ENCODE results near the gene APOBEC3A.

The APOBEC3A gene

GRCh38 chr22:38935023-38935422, 22.4 kb upstream of the APOBEC3A start:
- no peak for ATAC-seq
- TF ChIP-seq TCF4 (CRISPR knock-in tag; IDR thresholded peaks at IDR 0.05; ENCODE audit: borderline replicate concordance) = no peak
- TF ChIP-seq ZC3H10 (CRISPR knock-in tag; IDR thresholded peaks at IDR 0.05) = no peak
- no peak for TF ChIP-seq CSRNP3 (CRISPR knock-in tag; IDR thresholded peaks at IDR 0.05)

GRCh38 chr22:38935616-38936015, 21.8 kb upstream of the APOBEC3A start:
- TF ChIP-seq CREB5 (CRISPR knock-in tag; IDR thresholded peaks at IDR 0.05; ENCODE audit: low read depth) = no peak
- TF ChIP-seq ARNTL (CRISPR knock-in tag; IDR thresholded peaks at IDR 0.05; ENCODE audit: borderline replicate concordance, low read depth) = no peak
- TF ChIP-seq SNAI2 (CRISPR knock-in tag; IDR thresholded peaks at IDR 0.05) = no peak
- no peak for TF ChIP-seq PPARA (CRISPR knock-in tag; IDR thresholded peaks at IDR 0.05; ENCODE audit: borderline replicate concordance)
- ATAC-seq = no peak

- TF ChIP-seq ARNTL (CRISPR knock-in tag; IDR thresholded peaks at IDR 0.05; ENCODE audit: borderline replicate concordance, low read depth) (no peak), PPARA (CRISPR knock-in tag; IDR thresholded peaks at IDR 0.05; ENCODE audit: borderline replicate concordance) (no peak), ZFP30 (CRISPR knock-in tag; IDR thresholded peaks at IDR 0.05) (no peak), TCF4 (CRISPR knock-in tag; IDR thresholded peaks at IDR 0.05; ENCODE audit: borderline replicate concordance) (no peak), CSRNP3 (CRISPR knock-in tag; IDR thresholded peaks at IDR 0.05) (no peak), CREB5 (CRISPR knock-in tag; IDR thresholded peaks at IDR 0.05; ENCODE audit: low read depth) (no peak), POU6F1 (CRISPR knock-in tag; IDR thresholded peaks at IDR 0.05; ENCODE audit: borderline replicate concordance, low read depth) (no peak), OSR1 (CRISPR knock-in tag; IDR thresholded peaks at IDR 0.05) (no peak), TOX (CRISPR knock-in tag; IDR thresholded peaks at IDR 0.05; ENCODE audit: borderline replicate concordance) (no peak), RARB (CRISPR knock-in tag; IDR thresholded peaks at IDR 0.05) (no peak), BACH2 (CRISPR knock-in tag; IDR thresholded peaks at IDR 0.05; ENCODE audit: borderline replicate concordance) (no peak), ZFP3 (CRISPR knock-in tag; IDR thresholded peaks at IDR 0.05) (no peak), ZC3H10 (CRISPR knock-in tag; IDR thresholded peaks at IDR 0.05) (no peak), CSDC2 (CRISPR knock-in tag; IDR thresholded peaks at IDR 0.05) (no peak)
- no peak for ATAC-seq
These were observed 20.8 kb upstream of the APOBEC3A start for GRCh38 chr22:38936562-38936961.

- no peak for ATAC-seq
- no peak for TF ChIP-seq OSR1 (CRISPR knock-in tag; IDR thresholded peaks at IDR 0.05)
- no peak for TF ChIP-seq ISL1 (CRISPR knock-in tag; IDR thresholded peaks at IDR 0.05)
- no peak for TF ChIP-seq TSHZ2 (CRISPR knock-in tag; IDR thresholded peaks at IDR 0.05)
- no peak for TF ChIP-seq ZFP30 (CRISPR knock-in tag; IDR thresholded peaks at IDR 0.05)
- no peak for TF ChIP-seq CSDC2 (CRISPR knock-in tag; IDR thresholded peaks at IDR 0.05)
These were observed 20.4 kb upstream of the APOBEC3A start for GRCh38 chr22:38937036-38937435.

Measured in SK-N-SH treated with all-trans-retinoic acid at 6 μM for 48 hours (cell line).